Measurements from ENCODE around the gene NT5C1B. TPM values are rescaled to one million over a fixed set of nuclear protein-coding genes. Genes with fewer than 3 reads are reported as not detected.

The NT5C1B gene
- total RNA-seq, 1 donor, result not detected

- no peaks in the 10 kb centered on the region for H3K36me3 ChIP-seq (ENCODE audit: insufficient read depth, low read length)
- H3K9me3 ChIP-seq (ENCODE audit: low read depth, low read length), result no peaks in the 10 kb centered on the region
- H4K20me1 ChIP-seq (ENCODE audit: insufficient read depth, low read length), result no peaks in the 10 kb centered on the region
- no peak for DNase-seq (ENCODE audit: insufficient read length, low spot score, missing footprints)
- peaks cover 10% of the 10 kb centered on the region for H3K4me1 ChIP-seq (ENCODE audit: insufficient read depth, low read length)
- no peak overlapping the region for H3K27ac ChIP-seq (ENCODE audit: low read depth, low read length)
- no peak overlapping the region for H3K4me3 ChIP-seq (ENCODE audit: insufficient read depth, low read length)
- no peak overlapping the region for H2AFZ ChIP-seq (ENCODE audit: low read length)
- H3K4me2 ChIP-seq (ENCODE audit: insufficient read depth, low read length), result no peak overlapping the region
- TF ChIP-seq CTCF (IDR thresholded peaks at IDR 0.05; ENCODE audit: extremely low read depth, low read depth, low read length), result no peak
- H3K27me3 ChIP-seq (ENCODE audit: insufficient read depth, low read length), result no peaks in the 10 kb centered on the region
- H3K79me2 ChIP-seq (ENCODE audit: insufficient read depth, low read length), result no peaks in the 10 kb centered on the region
These were observed 62.0 kb downstream of the NT5C1B start for GRCh38 chr2:18527326-18527725.

- H3K9me3 ChIP-seq (ENCODE audit: low read depth, low read length), result no peaks in the 10 kb centered on the region
- no peaks in the 10 kb centered on the region for H3K36me3 ChIP-seq (ENCODE audit: insufficient read depth, low read length)
- H3K27me3 ChIP-seq (ENCODE audit: insufficient read depth, low read length), result no peaks in the 10 kb centered on the region
- H3K4me3 ChIP-seq (ENCODE audit: insufficient read depth, low read length), result no peak overlapping the region
- H4K20me1 ChIP-seq (ENCODE audit: insufficient read depth, low read length), result no peaks in the 10 kb centered on the region
- H3K79me2 ChIP-seq (ENCODE audit: insufficient read depth, low read length), result no peaks in the 10 kb centered on the region
- TF ChIP-seq CTCF (IDR thresholded peaks at IDR 0.05; ENCODE audit: extremely low read depth, low read depth, low read length), result no peak
- H3K4me2 ChIP-seq (ENCODE audit: insufficient read depth, low read length), result no peak overlapping the region
- no peak for DNase-seq (ENCODE audit: insufficient read length, low spot score, missing footprints)
- no peak overlapping the region for H3K27ac ChIP-seq (ENCODE audit: low read depth, low read length)
- no peak overlapping the region for H2AFZ ChIP-seq (ENCODE audit: low read length)
- H3K4me1 ChIP-seq (ENCODE audit: insufficient read depth, low read length), result peaks cover 12% of the 10 kb centered on the region
These were observed 62.9 kb downstream of the NT5C1B start for GRCh38 chr2:18526429-18526828.

GRCh38 chr2:18525852-18526251 lies 63.5 kb downstream of the NT5C1B start:
- DNase-seq (ENCODE audit: insufficient read length, low spot score, missing footprints), result no peak
- Histone ChIP-seq H3K4me2 (ENCODE audit: insufficient read depth, low read length) (no peak overlapping the region), H4K20me1 (ENCODE audit: insufficient read depth, low read length) (no peaks in the 10 kb centered on the region), H2AFZ (ENCODE audit: low read length) (no peak overlapping the region), H3K4me1 (ENCODE audit: insufficient read depth, low read length) (peaks cover 12% of the 10 kb centered on the region), H3K79me2 (ENCODE audit: insufficient read depth, low read length) (no peaks in the 10 kb centered on the region), H3K36me3 (ENCODE audit: insufficient read depth, low read length) (no peaks in the 10 kb centered on the region), H3K27me3 (ENCODE audit: insufficient read depth, low read length) (no peaks in the 10 kb centered on the region), H3K4me3 (ENCODE audit: insufficient read depth, low read length) (no peak overlapping the region), H3K27ac (ENCODE audit: low read depth, low read length) (no peak overlapping the region), H3K9me3 (ENCODE audit: low read depth, low read length) (no peaks in the 10 kb centered on the region)
- TF ChIP-seq CTCF (IDR thresholded peaks at IDR 0.05; ENCODE audit: extremely low read depth, low read depth, low read length), result no peak

- no peak for DNase-seq (ENCODE audit: insufficient read length, low spot score, missing footprints)
- Histone ChIP-seq H3K4me3 (ENCODE audit: insufficient read depth, low read length) (no peak overlapping the region), H3K4me2 (ENCODE audit: insufficient read depth, low read length) (no peak overlapping the region), H2AFZ (ENCODE audit: low read length) (no peak overlapping the region), H3K9me3 (ENCODE audit: low read depth, low read length) (no peaks in the 10 kb centered on the region), H3K36me3 (ENCODE audit: insufficient read depth, low read length) (no peaks in the 10 kb centered on the region), H4K20me1 (ENCODE audit: insufficient read depth, low read length) (no peaks in the 10 kb centered on the region), H3K79me2 (ENCODE audit: insufficient read depth, low read length) (no peaks in the 10 kb centered on the region), H3K27ac (ENCODE audit: low read depth, low read length) (no peak overlapping the region), H3K27me3 (ENCODE audit: insufficient read depth, low read length) (no peaks in the 10 kb centered on the region), H3K4me1 (ENCODE audit: insufficient read depth, low read length) (peaks cover 12% of the 10 kb centered on the region)
- no peak for TF ChIP-seq CTCF (IDR thresholded peaks at IDR 0.05; ENCODE audit: extremely low read depth, low read depth, low read length)
These were observed 64.1 kb downstream of the NT5C1B start for GRCh38 chr2:18525236-18525635.

Measured in osteoblast (primary cell).